Measurements from ENCODE around the gene FAM83F.
A peak's percentile ranks its signal among the peaks of the same experiment; 100 is the strongest.

The FAM83F gene

DNA sequence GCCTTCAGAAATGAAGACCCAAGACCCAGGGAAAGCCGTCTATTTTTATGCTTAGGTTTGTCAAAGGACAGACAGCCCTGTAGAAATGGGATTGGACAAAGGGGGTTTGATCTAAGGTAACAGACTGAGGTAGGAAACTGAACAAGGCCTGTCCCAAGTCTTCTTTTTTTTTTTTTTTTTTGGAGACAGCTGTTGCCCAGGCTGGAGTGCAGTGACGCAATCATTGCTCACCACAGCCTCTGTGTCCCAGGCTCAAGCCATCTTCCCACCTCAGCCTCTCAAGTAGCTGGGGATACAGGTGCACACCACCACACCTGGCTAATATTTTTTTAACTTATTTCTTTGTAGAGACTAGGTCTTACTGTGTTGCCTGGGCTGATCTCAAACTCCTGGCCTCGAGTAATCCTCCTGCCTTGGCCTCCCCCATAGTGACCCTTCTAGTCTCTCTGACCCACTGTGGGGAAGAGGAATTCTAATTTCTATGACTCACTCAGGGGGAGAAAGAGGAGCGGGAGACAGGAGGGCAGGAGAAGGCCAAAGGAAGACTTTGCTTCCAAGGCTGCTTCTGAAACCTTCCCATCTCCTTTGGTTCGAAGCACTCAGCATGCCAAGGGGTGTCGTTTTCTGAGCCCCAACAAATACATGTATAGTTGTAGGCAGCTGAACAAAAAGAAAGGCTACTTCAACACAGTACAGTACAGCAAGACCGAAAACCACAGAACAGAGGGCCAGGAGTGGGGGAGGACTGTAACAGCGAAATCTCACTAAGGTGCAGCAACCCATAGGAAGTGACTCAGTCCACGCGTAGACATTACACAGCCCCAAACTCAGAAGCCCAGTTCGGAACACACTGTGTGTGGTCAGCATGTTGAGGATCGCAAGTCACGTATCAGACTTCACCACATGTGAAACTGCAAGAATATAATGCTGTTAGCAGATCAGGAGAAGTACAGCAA is 33.7 kb upstream of the FAM83F start:
- Histone ChIP-seq H3K9me3 (no peaks in the 10 kb centered on the region), H3K4me1 (ENCODE audit: control insufficient read depth in 1 of 2, insufficient read depth in 1 of 2, low read depth in 1 of 2, low read length in 1 of 2) (peaks cover 57% of the 10 kb centered on the region in 2 experiments), H3K27me3 (peaks cover 46% of the 10 kb centered on the region), H3K36me3 (no peaks in the 10 kb centered on the region), H3K27ac (peak overlapping the region; percentile 80), H3K4me3 (ENCODE audit: low read depth in 1 of 2, low read length in 1 of 2) (peak overlapping the region in 1 of 2 experiments; percentile 36)
- TF ChIP-seq, protein P1, sequence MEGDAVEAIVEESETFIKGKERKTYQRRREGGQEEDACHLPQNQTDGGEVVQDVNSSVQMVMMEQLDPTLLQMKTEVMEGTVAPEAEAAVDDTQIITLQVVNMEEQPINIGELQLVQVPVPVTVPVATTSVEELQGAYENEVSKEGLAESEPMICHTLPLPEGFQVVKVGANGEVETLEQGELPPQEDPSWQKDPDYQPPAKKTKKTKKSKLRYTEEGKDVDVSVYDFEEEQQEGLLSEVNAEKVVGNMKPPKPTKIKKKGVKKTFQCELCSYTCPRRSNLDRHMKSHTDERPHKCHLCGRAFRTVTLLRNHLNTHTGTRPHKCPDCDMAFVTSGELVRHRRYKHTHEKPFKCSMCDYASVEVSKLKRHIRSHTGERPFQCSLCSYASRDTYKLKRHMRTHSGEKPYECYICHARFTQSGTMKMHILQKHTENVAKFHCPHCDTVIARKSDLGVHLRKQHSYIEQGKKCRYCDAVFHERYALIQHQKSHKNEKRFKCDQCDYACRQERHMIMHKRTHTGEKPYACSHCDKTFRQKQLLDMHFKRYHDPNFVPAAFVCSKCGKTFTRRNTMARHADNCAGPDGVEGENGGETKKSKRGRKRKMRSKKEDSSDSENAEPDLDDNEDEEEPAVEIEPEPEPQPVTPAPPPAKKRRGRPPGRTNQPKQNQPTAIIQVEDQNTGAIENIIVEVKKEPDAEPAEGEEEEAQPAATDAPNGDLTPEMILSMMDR (IDR thresholded peaks at IDR 0.05) = no peak

DNA sequence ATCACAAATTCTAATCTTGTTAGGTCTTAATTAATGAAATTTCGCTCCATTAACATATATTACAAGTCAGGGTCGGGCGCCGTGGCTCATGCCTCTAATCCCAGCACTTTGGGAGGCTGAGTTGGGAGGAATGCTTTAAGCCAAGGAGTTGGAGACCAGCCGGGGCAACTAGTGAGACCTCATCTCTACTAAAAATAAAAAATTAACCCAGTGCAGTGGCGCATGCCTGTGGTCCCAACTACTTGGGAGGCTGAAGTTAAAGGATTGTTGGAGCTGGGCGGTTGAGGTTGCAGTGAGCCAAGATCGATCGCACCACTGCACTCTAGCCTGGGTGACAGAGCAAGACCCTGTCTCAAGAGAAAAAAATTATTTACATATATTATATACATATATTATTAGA is 32.7 kb upstream of the FAM83F start:
- Histone ChIP-seq H3K4me3 (ENCODE audit: low read depth in 1 of 2, low read length in 1 of 2) (peak overlapping the region in 1 of 2 experiments; percentile 36), H3K4me1 (ENCODE audit: control insufficient read depth in 1 of 2, insufficient read depth in 1 of 2, low read depth in 1 of 2, low read length in 1 of 2) (peaks cover 61 to 63% of the 10 kb centered on the region in 2 experiments), H3K9me3 (no peaks in the 10 kb centered on the region), H3K27me3 (peaks cover 40% of the 10 kb centered on the region), H3K27ac (peak overlapping the region; percentile 80), H3K36me3 (no peaks in the 10 kb centered on the region)
- TF ChIP-seq, protein P1 (IDR thresholded peaks at IDR 0.05) = no peak

DNA sequence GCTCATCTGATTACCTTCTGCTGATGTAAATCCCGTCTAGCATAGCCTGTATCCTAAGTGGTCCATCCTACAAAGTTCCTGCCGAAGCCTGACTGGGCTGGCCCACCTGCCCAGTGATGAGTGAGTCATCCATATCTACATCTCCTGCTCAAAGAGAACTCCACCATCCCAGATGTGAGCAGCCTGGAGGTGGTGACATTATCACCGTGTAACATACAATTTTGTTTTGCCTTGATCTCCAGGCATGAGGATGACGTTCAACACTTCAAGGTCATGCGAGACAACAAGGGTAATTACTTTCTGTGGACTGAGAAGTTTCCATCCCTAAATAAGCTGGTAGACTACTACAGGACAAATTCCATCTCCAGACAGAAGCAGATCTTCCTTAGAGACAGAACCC is 29.0 kb upstream of the FAM83F start:
- peaks cover 50 to 53% of the 10 kb centered on the region in 2 experiments for H3K4me1 ChIP-seq (ENCODE audit: control insufficient read depth in 1 of 2, insufficient read depth in 1 of 2, low read depth in 1 of 2, low read length in 1 of 2)
- no peak overlapping the region for H3K4me3 ChIP-seq (ENCODE audit: low read depth in 1 of 2, low read length in 1 of 2)
- no peak overlapping the region for H3K27ac ChIP-seq
- peaks cover 35% of the 10 kb centered on the region for H3K27me3 ChIP-seq
- TF ChIP-seq, protein P1 (IDR thresholded peaks at IDR 0.05) = no peak
- H3K9me3 ChIP-seq = no peaks in the 10 kb centered on the region
- H3K36me3 ChIP-seq = no peaks in the 10 kb centered on the region

DNA sequence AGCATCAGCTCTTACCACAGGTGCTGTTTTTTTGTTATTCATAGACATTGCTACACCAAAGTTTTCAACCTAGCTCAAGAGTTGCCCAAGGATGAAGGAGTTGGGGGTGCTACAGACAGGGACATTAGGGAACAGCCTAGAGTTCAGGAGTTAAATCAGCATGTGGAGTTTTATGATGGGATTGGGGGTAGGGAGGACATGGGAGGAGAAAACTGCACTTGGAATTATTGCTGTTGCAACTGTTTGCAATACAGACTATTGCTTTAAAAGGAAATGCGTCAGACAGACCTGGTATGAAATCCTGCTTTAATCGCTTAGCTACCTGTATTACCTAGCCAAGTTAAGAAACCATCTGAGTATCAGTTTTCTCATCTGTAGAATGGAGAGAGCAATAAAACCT is 28.3 kb upstream of the FAM83F start:
- peaks cover 42% of the 10 kb centered on the region for H3K27me3 ChIP-seq
- H3K4me3 ChIP-seq (ENCODE audit: low read depth in 1 of 2, low read length in 1 of 2) = no peak overlapping the region
- H3K9me3 ChIP-seq = no peaks in the 10 kb centered on the region
- TF ChIP-seq, protein P1 (IDR thresholded peaks at IDR 0.05) = no peak
- H3K36me3 ChIP-seq = no peaks in the 10 kb centered on the region
- no peak overlapping the region for H3K27ac ChIP-seq
- H3K4me1 ChIP-seq (ENCODE audit: control insufficient read depth in 1 of 2, insufficient read depth in 1 of 2, low read depth in 1 of 2, low read length in 1 of 2) = peaks cover 43 to 46% of the 10 kb centered on the region in 2 experiments

DNA sequence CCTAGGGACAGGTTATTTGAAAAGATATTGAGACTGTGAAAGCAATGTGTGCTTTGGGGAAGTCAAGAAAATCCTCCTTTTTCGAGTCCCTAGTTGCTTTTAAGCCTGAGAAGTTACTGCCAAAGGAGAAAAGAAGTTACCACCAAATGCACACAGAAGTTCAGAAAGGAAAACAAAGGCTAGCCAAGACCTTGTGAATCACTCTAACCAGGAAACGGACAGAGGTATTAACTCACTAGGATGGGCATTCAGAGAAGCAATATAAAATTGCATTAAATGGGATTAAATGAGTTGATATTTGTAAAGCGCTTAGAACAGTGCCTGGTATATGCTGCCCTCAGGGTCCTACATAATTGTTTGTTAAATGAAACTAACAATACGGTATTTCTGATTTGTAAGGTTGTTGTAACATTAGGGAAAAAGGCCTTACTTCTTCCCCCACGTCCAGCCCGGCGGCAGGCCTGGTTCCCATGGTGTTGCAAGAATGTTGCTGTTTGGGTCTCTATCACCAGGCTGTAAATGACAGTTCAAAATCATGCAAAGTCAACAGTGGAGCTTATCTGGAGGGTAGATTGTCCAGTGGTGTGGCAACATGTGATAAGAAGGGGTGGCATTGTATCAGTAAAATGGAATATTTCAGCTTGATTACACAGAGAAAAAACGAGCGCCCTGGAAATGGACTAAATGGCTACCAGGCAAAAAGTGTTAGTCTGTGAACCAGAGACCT is 27.5 kb upstream of the FAM83F start:
- TF ChIP-seq, protein P1 (IDR thresholded peaks at IDR 0.05) = no peak
- peaks cover 35 to 38% of the 10 kb centered on the region in 2 experiments for H3K4me1 ChIP-seq (ENCODE audit: control insufficient read depth in 1 of 2, insufficient read depth in 1 of 2, low read depth in 1 of 2, low read length in 1 of 2)
- peaks cover 50% of the 10 kb centered on the region for H3K27me3 ChIP-seq
- H3K27ac ChIP-seq = no peak overlapping the region
- no peaks in the 10 kb centered on the region for H3K9me3 ChIP-seq
- no peak overlapping the region for H3K4me3 ChIP-seq (ENCODE audit: low read depth in 1 of 2, low read length in 1 of 2)
- no peaks in the 10 kb centered on the region for H3K36me3 ChIP-seq
